Gastroesophageal sphincter (tissue), 4 donors: ENCODE results near the gene SMARCB1. TPM values are rescaled to one million over a fixed set of nuclear protein-coding genes. Genes with fewer than 3 reads are reported as not detected.

Experiments
- ATAC-seq: fragments of 150-250 bp; one replicate; pipeline ENCODE4 v1.9.1; 2016; ENCODE audit warnings: mild to moderate bottlenecking, moderate library complexity
- H3K27ac ChIP-seq, 4 donors: fragments of 200-600 bp; sonication (generic) in 3 of 4; 1 replicate in 3 of 4; 2 replicates in 1 of 4; pipeline ENCODE4 v1.5.1; 2016 to 2019
- H3K27me3 ChIP-seq: fragments of 200-600 bp; sonication (generic); one replicate; pipeline ENCODE4 v1.5.1; 2019
- H3K36me3 ChIP-seq, 2 donors: fragments of 200-600 bp; sonication (generic); one replicate each; pipeline ENCODE4 v1.5.1; 2019; ENCODE audit warnings: control low read depth in 1 of 2
- H3K4me1 ChIP-seq, 3 donors: fragments of 200-600 bp; sonication (generic); 1 replicate in 2 of 3; 2 replicates in 1 of 3; pipeline ENCODE4 v1.5.1; 2016 to 2019; ENCODE audit warnings: control low read depth in 2 of 3
- H3K4me3 ChIP-seq, 2 donors: fragments of 200-600 bp; sonication (generic); one replicate each; pipeline ENCODE4 v1.5.1; 2019; ENCODE audit warnings: mild to moderate bottlenecking in 1 of 2, moderate library complexity in 1 of 2
- H3K9me3 ChIP-seq, 3 donors: fragments of 200-600 bp; sonication (generic); one replicate each; pipeline ENCODE4 v1.5.1; 2017 to 2019; ENCODE audit warnings: control low read depth in 2 of 3
- EP300 ChIP-seq: sonication (generic); formaldehyde crosslinking; IDR thresholded peaks from one replicate; pipeline ENCODE4 v1.6.1; 2017; ENCODE audit warnings: antibody characterized with exemption, mild to moderate bottlenecking
- POLR2A ChIP-seq, 2 donors: fragments of 450-650 bp; IDR thresholded peaks; one replicate each; pipeline ENCODE4 v1.6.1; 2017; ENCODE audit warnings: antibody characterized with exemption in 2 of 2, mild to moderate bottlenecking in 2 of 2, moderate library complexity in 1 of 2
- POLR2AphosphoS5 ChIP-seq: sonication (generic); formaldehyde crosslinking; IDR thresholded peaks from one replicate; pipeline ENCODE4 v1.6.1; 2017; ENCODE audit warnings: antibody characterized with exemption
- WGBS, 2 donors: methylation state at CpG; one replicate each; pipeline ENCODE4 v1.1.5; 2018; ENCODE audit warnings: low coverage in 1 of 2; 5-methylcytosine and 5-hydroxymethylcytosine counted together
- total RNA-seq, 4 donors: library from RNA; depleted of rRNA; stranded (reverse); fragments of >200 nt; gene quantifications; one replicate each; pipeline ENCODE4 v1.1.0, GENCODE V29; 2016
- TF ChIP-seq, protein P1 (sequence below), 4 experiments: fragments of 200-600 bp in 2 of 4; fragments of 450-650 bp in 2 of 4; sonication (generic) in 1 of 4; IDR thresholded peaks; one replicate each; pipeline ENCODE4 v1.5.1; 2017 to 2019; ENCODE audit warnings: antibody characterized with exemption in 4 of 4, mild to moderate bottlenecking in 2 of 4, moderate library complexity in 2 of 4

Gene SMARCB1
- total RNA-seq, 4 donors from 2014 or later = 27.9 to 58.8 (median 32.7) TPM

DNA sequence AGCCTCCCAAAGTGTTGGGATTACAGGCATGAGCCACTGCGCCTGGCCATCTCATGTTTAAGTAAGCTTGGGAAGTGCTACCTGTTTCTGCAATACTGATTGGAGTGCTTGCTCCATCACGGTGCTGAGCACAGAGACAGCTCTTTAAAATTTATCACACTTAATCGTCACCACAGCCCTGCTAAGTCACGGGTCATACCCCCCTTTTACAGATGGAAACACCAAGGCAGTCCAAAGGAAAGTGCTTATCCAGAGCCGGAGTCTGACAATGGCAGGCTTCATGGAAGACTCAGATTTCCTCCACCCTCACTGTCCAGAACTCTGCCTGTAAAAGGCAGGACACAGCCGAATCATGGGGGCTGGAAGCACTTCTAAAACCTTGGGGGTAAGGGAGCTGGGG lies 26.7 kb upstream of the SMARCB1 start:
- H3K27me3 ChIP-seq = no peaks in the 10 kb centered on the region
- no peaks in the 10 kb centered on the region for H3K9me3 ChIP-seq
- no peaks in the 10 kb centered on the region for H3K36me3 ChIP-seq
- 75 to 88% methylated on average over 2 to 3 of the region's 6 CpGs for WGBS, 2 donors
- no peak for ATAC-seq
- no peak overlapping the region for H3K27ac ChIP-seq
- TF ChIP-seq POLR2A (IDR thresholded peaks at IDR 0.05) (no peak), EP300 (no peak)
- TF ChIP-seq, protein P1, sequence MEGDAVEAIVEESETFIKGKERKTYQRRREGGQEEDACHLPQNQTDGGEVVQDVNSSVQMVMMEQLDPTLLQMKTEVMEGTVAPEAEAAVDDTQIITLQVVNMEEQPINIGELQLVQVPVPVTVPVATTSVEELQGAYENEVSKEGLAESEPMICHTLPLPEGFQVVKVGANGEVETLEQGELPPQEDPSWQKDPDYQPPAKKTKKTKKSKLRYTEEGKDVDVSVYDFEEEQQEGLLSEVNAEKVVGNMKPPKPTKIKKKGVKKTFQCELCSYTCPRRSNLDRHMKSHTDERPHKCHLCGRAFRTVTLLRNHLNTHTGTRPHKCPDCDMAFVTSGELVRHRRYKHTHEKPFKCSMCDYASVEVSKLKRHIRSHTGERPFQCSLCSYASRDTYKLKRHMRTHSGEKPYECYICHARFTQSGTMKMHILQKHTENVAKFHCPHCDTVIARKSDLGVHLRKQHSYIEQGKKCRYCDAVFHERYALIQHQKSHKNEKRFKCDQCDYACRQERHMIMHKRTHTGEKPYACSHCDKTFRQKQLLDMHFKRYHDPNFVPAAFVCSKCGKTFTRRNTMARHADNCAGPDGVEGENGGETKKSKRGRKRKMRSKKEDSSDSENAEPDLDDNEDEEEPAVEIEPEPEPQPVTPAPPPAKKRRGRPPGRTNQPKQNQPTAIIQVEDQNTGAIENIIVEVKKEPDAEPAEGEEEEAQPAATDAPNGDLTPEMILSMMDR (IDR thresholded peaks at IDR 0.05) = no peak
- no peak overlapping the region for H3K4me3 ChIP-seq
- H3K4me1 ChIP-seq = peaks cover 0 to 27% (median 0%) of the 10 kb centered on the region in 3 donors

GRCh38 chr22:23762842-23763578 lies 23.8 kb upstream of the SMARCB1 start, which contains the start of gene C22orf15:
Gene C22orf15, plus strand, starts transcription at chr22:23762990. Its CDS starts 317 bp downstream, at chr22:23763307.
- ATAC-seq = no peak
- H3K4me3 ChIP-seq = peak within 1 kb of the TSS in 1 of 2 donors; percentile 32

GRCh38 chr22:23763579-23763945 lies 23.2 kb upstream of the SMARCB1 start:
- no peaks in the 10 kb centered on the region for H3K9me3 ChIP-seq
- peaks cover 0 to 62% (median under 1%) of the 10 kb centered on the region in 3 donors for H3K4me1 ChIP-seq
- no peak for TF ChIP-seq POLR2AphosphoS5
- no peak for TF ChIP-seq EP300
- no peak for TF ChIP-seq POLR2A (IDR thresholded peaks at IDR 0.05)
- WGBS, 2 donors = 40% methylated on average over 1 of the region's 17 CpGs; no CpG with 5 or more reads in 1 of the 2 donors
- no peak for ATAC-seq
- peak overlapping the region in 1 of 2 donors; percentile 32 for H3K4me3 ChIP-seq
- H3K27ac ChIP-seq = peak overlapping the region in 3 of 4 donors; percentile 26 to 53 (median 44)
- peaks cover 0 to 3% of the 10 kb centered on the region in 2 donors for H3K36me3 ChIP-seq
- H3K27me3 ChIP-seq = no peaks in the 10 kb centered on the region

More at GRCh38 chr22:23762842-23763578, 23.8 kb upstream of the SMARCB1 start, which contains the start of gene C22orf15:
- Histone ChIP-seq H3K4me1 (peaks cover 0 to 56% (median 0%) of the 10 kb centered on the region in 3 donors), H3K27ac (peak within 1 kb of the TSS in 3 of 4 donors; percentile 26 to 53 (median 44)), H3K27me3 (no peaks in the 10 kb centered on the region), H3K9me3 (no peaks in the 10 kb centered on the region), H3K36me3 (peaks cover 0 to 3% of the 10 kb centered on the region in 2 donors)
- TF ChIP-seq POLR2A (IDR thresholded peaks at IDR 0.05) (no peak), POLR2AphosphoS5 (no peak), EP300 (no peak)
- TF ChIP-seq, protein P1 (IDR thresholded peaks at IDR 0.05) = no peak
- 27 to 48% methylated on average over 3 to 6 of the region's 23 CpGs for WGBS, 2 donors

DNA sequence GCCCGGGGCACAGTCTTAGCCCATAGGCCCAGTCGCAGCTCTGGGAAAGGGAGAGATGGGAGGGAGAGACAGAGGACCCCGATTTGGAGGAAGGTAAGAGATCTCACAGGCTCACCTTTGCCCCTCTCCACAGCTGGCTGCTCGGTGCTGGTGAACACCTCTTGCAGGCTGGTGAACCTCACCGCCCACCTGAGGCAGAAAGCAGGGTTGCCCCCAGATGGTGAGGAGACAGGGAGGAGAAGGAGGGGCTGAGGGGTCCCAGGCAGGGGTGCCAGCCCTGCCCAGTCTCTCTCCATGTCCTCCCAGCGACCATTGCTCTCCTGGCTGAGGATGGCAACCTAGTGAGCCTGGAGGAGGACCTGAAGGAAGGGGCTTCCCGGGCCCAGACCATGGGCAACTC lies 22.8 kb upstream of the SMARCB1 start:
- no peaks in the 10 kb centered on the region for H3K9me3 ChIP-seq
- no peaks in the 10 kb centered on the region for H3K27me3 ChIP-seq
- H3K4me1 ChIP-seq = peaks cover 0 to 66% (median 5%) of the 10 kb centered on the region in 3 donors
- WGBS, 2 donors = 38% methylated on average over 6 of the region's 7 CpGs; no CpG with 5 or more reads in 1 of the 2 donors
- ATAC-seq = no peak
- H3K4me3 ChIP-seq = peak overlapping the region in 1 of 2 donors; percentile 32
- H3K27ac ChIP-seq = peak overlapping the region in 2 of 4 donors; percentile 26 to 44
- no peak for TF ChIP-seq POLR2AphosphoS5
- TF ChIP-seq, protein P1 (IDR thresholded peaks at IDR 0.05) = no peak
- no peak for TF ChIP-seq POLR2A (IDR thresholded peaks at IDR 0.05)
- no peak for TF ChIP-seq EP300
- peaks cover 0 to 3% of the 10 kb centered on the region in 2 donors for H3K36me3 ChIP-seq

- H3K4me3 ChIP-seq = no peak overlapping the region
- TF ChIP-seq, protein P1 (IDR thresholded peaks at IDR 0.05) = no peak
- TF ChIP-seq POLR2A (IDR thresholded peaks at IDR 0.05) (no peak), POLR2AphosphoS5 (no peak), EP300 (no peak)
- H3K27ac ChIP-seq = peak overlapping the region in 1 of 4 donors; percentile 19
Measured at GRCh38 chr22:23764899-23765881, 21.6 kb upstream of the SMARCB1 start.

More at GRCh38 chr22:23764899-23765881, 21.6 kb upstream of the SMARCB1 start:
- ATAC-seq = no peak
- Histone ChIP-seq H3K27me3 (no peaks in the 10 kb centered on the region), H3K4me1 (peaks cover 0 to 77% (median 6%) of the 10 kb centered on the region in 3 donors), H3K9me3 (no peaks in the 10 kb centered on the region), H3K36me3 (peaks cover 0 to 3% of the 10 kb centered on the region in 2 donors)
- WGBS, 2 donors = 80% methylated on average over 1 to 2 of the region's 9 CpGs
